HCT116 (cell line): ENCODE data around the gene ACTC1. TPM values are rescaled to one million over a fixed set of nuclear protein-coding genes. Genes with fewer than 3 reads are reported as not detected.

Experiments
- ATAC-seq: fragments of 200-7000 bp; cut with Tn5 transposase; 2 replicates; pipeline ENCODE4 v1.9.1; 2020; ENCODE audit warnings: mild to moderate bottlenecking, moderate library complexity
- Bru-seq: library from RNA; stranded (reverse); fragments of 400-500 nt; gene quantifications from one replicate; lab custom pipeline; 2021; lab: Mats Ljungman, UMichigan
- BruChase-seq, 2 experiments: library from RNA; stranded (reverse); fragments of 400-500 nt; gene quantifications; one replicate each; lab custom pipeline; 2021; lab: Mats Ljungman, UMichigan
- BruUV-seq: library from RNA; stranded (reverse); fragments of 400-500 nt; replicated peaks from 2 replicates; lab custom pipeline; 2021; lab: Mats Ljungman, UMichigan
- CTCF ChIA-PET: fragments of 300-600 bp; sonication (Branson Sonifier 250); formaldehyde crosslinking; loops from one replicate; lab custom pipeline; 2021; ENCODE audit warnings: antibody characterized with exemption; lab: Charles Lee
- POLR2A ChIA-PET: fragments of 300-600, 350-600 bp; sonication (Branson Sonifier 250); formaldehyde crosslinking; loops from one replicate; lab custom pipeline; 2021; ENCODE audit warnings: antibody characterized with exemption; lab: Charles Lee
- RAD21 ChIA-PET, 2 experiments: fragments of 300-600 bp; sonication (Branson Sonifier 250); formaldehyde crosslinking; loops; one replicate each; lab custom pipeline; 2023; ENCODE audit warnings: low total read pairs in 2 of 2; ENCODE audit not compliant: uncharacterized antibody in 2 of 2, unreplicated experiment in 2 of 2, low non-redundant PET in 1 of 2; lab: Charles Lee
- DNase-seq: peaks from one replicate; pipeline ENCODE4 v3.0.0-alpha.2; 2010; ENCODE audit warnings: low read depth, low spot score
- H2AFZ ChIP-seq: fragments of 200-600 bp; shearing (Covaris generic), sonication (generic); 2 replicates; pipeline ENCODE4 v1.6.1; 2017; ENCODE audit warnings: low read depth, mixed run types, mixed read lengths, antibody characterized with exemption, low read length; ENCODE audit not compliant: poor library complexity, severe bottlenecking
- H3K27ac ChIP-seq: 2 replicates; pipeline ENCODE4 v1.5.1; 2012; ENCODE audit warnings: low read depth, low read length
- H3K27me3 ChIP-seq: fragments of 200-600 bp; sonication (generic); 2 replicates; pipeline ENCODE4 v1.6.1; 2016; ENCODE audit warnings: mixed run types, low read length, mixed read lengths; ENCODE audit not compliant: insufficient read depth
- H3K36me3 ChIP-seq, 2 experiments: fragments of 200-500 bp in 1 of 2; fragments of 200-600 bp in 1 of 2; sonication (Bioruptor generic) in 1 of 2; sonication (generic) in 1 of 2; 2 replicates each; pipeline versions ENCODE4 v1.5.1 to v1.6.1; 2014 to 2016; ENCODE audit warnings: low read length in 2 of 2, inconsistent platforms in 1 of 2, mixed read lengths in 1 of 2, mixed run types in 1 of 2; ENCODE audit not compliant: insufficient read depth in 2 of 2, control insufficient read depth in 1 of 2
- H3K4me1 ChIP-seq, 2 experiments: fragments of 200-600 bp in 1 of 2; sonication (generic) in 1 of 2; 2 replicates each; pipeline versions ENCODE4 v1.5.1 to v1.6.1; 2012 to 2017; ENCODE audit warnings: low read length in 2 of 2, inconsistent platforms in 1 of 2, mild to moderate bottlenecking in 1 of 2, mixed read lengths in 1 of 2, mixed run types in 1 of 2, moderate library complexity in 1 of 2; ENCODE audit not compliant: insufficient read depth in 2 of 2, control insufficient read depth in 1 of 2
- H3K4me2 ChIP-seq: fragments of 200-600 bp; sonication (generic); 2 replicates; pipeline ENCODE4 v1.6.1; 2017; ENCODE audit warnings: mixed run types, low read length, mixed read lengths
- H3K4me3 ChIP-seq, 2 experiments: fragments of 200-600 bp in 1 of 2; sonication (generic) in 1 of 2; replicated peaks in 1 of 2; 2 replicates each; pipeline ENCODE4 v1.5.1; 2011 to 2016; ENCODE audit warnings: low read length in 2 of 2, control low read depth in 1 of 2, low read depth in 1 of 2, mild to moderate bottlenecking in 1 of 2, mixed read lengths in 1 of 2, mixed run types in 1 of 2
- H3K79me2 ChIP-seq: fragments of 200-600 bp; sonication (generic); 2 replicates; pipeline ENCODE4 v1.6.1; 2017; ENCODE audit warnings: mild to moderate bottlenecking, mixed run types, low read length, moderate library complexity, mixed read lengths; ENCODE audit not compliant: insufficient read depth
- H3K9ac ChIP-seq: fragments of 200-600 bp; sonication (generic); 2 replicates; pipeline ENCODE4 v1.6.1; 2016; ENCODE audit warnings: low read length, mixed read lengths
- H3K9me2 ChIP-seq: fragments of 200-600 bp; sonication (generic), shearing (Covaris generic); 2 replicates; pipeline ENCODE4 v1.6.1; 2017; ENCODE audit warnings: mixed run types, mild to moderate bottlenecking, moderate library complexity; ENCODE audit not compliant: insufficient read depth
- H3K9me3 ChIP-seq, 2 experiments: fragments of 200-500 bp in 1 of 2; fragments of 200-600 bp in 1 of 2; sonication (Bioruptor generic) in 1 of 2; sonication (generic) in 1 of 2; 2 replicates each; pipeline ENCODE4 v1.6.1; 2014 to 2017; ENCODE audit warnings: low read length in 2 of 2, mixed read lengths in 2 of 2, inconsistent platforms in 1 of 2, low read depth in 1 of 2, mild to moderate bottlenecking in 1 of 2, mixed run types in 1 of 2, moderate library complexity in 1 of 2; ENCODE audit not compliant: control insufficient read depth in 1 of 2, insufficient read depth in 1 of 2
- H4K20me1 ChIP-seq: fragments of 200-600 bp; sonication (generic), shearing (Covaris generic); 2 replicates; pipeline ENCODE4 v1.6.1; 2017; ENCODE audit warnings: mixed run types, mild to moderate bottlenecking, moderate library complexity; ENCODE audit not compliant: insufficient read depth
- CBX3 ChIP-seq: IDR thresholded peaks from 2 replicates; pipeline ENCODE4 v1.6.1; 2012; ENCODE audit warnings: low read depth
- CEBPB ChIP-seq: IDR thresholded peaks from 2 replicates; pipeline ENCODE4 v1.6.1; 2012; ENCODE audit warnings: low read depth
- EGR1 ChIP-seq: IDR thresholded peaks from 2 replicates; pipeline ENCODE4 v1.6.1; 2012; ENCODE audit warnings: low read depth
- ELF1 ChIP-seq: IDR thresholded peaks from 2 replicates; pipeline ENCODE4 v1.6.1; 2012; ENCODE audit warnings: low read depth, borderline replicate concordance
- EZH2phosphoT487 ChIP-seq: fragments of 200-600 bp; IDR thresholded peaks from 2 replicates; pipeline ENCODE4 v1.6.1; 2018; ENCODE audit warnings: antibody characterized with exemption, borderline replicate concordance
- POLR2AphosphoS5 ChIP-seq: IDR thresholded peaks from 2 replicates; pipeline ENCODE4 v1.6.1; 2011; ENCODE audit warnings: mild to moderate bottlenecking, low read depth, low read length, moderate library complexity
- TCF7L2 ChIP-seq: IDR thresholded peaks from 2 replicates; pipeline ENCODE4 v1.7.0; 2011; ENCODE audit warnings: borderline replicate concordance, inconsistent platforms; ENCODE audit not compliant: insufficient read depth, insufficient read length; ENCODE audit errors: extremely low read depth
- YY1 ChIP-seq: IDR thresholded peaks from 2 replicates; pipeline ENCODE4 v1.6.1; 2011; ENCODE audit warnings: low read length, low read depth, moderate library complexity, mild to moderate bottlenecking; ENCODE audit not compliant: insufficient replicate concordance; ENCODE audit errors: extremely low read depth
- intact Hi-C: fragments of 100-400 bp; cut with micrococcal nuclease; formaldehyde crosslinking; loops from 2 replicates; pipeline ENCODE4 v1.10.0; 2022
- long read RNA-seq: library from polyadenylated mRNA; unstranded; transcript quantifications from one replicate; pipeline ENCODE4 v2.0.0, GENCODE V29; 2021; ENCODE audit not compliant: unreplicated experiment
- polyA plus RNA-seq: library from polyadenylated mRNA; unstranded; fragments of >200 nt; gene quantifications from 2 replicates; pipeline ENCODE4 v1.2.1, GENCODE V29; 2012; ENCODE audit warnings: missing spikeins
- total RNA-seq: library from RNA; stranded (reverse); gene quantifications from one replicate; pipeline ENCODE4 v1.2.1, GENCODE V29; 2021; ENCODE audit not compliant: unreplicated experiment
- TF ChIP-seq, protein P1 (sequence below): IDR thresholded peaks from 2 replicates; pipeline ENCODE4 v1.6.1; 2012
- TF ChIP-seq, protein P2 (sequence below): IDR thresholded peaks from 2 replicates; pipeline ENCODE4 v1.6.1; 2011; ENCODE audit warnings: mild to moderate bottlenecking, low read length, moderate library complexity; ENCODE audit not compliant: insufficient replicate concordance; ENCODE audit errors: extremely low read depth

Gene ACTC1
- not detected for total RNA-seq
- polyA plus RNA-seq = not detected in 2 replicates
- not detected for Bru-seq, nascent RNA
- percentile 13 among the genes with signal in this experiment for BruChase-seq, experiment 1, labeled RNA remaining after a 6-hour chase
- BruChase-seq, experiment 2, labeled RNA remaining after a 2-hour chase = percentile 9 among the genes with signal in this experiment
- long read RNA-seq = 0 reads

DNA sequence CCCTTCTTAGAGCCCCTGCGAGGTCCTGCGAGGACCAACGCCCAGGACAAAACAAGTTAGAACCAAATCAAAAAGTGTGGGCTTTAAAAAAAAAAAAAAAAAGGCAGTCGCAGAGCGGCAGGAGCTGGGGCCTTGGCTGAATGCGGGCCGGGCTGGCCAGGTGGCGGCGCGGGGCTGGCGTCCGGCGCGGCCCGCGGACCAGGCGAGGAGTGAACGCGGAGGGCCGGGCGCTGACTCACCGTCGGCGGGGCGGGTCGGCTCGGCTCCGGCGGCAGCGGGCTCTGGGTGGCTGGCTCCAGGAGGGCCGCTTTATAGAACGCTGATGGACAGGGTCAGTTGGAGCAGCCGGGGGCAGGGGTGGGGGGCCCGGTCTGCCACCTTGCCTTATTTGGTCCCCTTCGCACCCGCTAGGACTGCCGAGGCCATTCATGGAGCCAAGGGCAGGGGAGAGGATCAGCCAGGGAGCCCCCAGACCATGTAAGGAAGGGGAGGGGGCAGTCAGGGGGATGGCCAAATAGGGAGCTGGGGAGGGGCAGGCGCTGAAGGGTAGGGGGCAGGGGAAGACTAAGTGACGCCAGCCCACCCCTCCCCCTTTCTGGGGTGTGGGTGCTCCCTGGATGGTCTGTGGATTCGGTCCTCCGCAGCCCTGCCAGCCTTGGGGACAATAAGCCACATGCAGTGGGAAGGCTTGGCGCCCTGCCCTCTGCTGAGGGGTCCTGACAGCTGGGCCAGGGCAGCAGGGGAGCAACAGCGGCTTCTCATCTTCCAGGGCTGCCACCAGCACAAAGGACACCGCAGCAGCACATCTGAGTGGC, at the start of gene ACTC1:
Gene ACTC1 (minus strand): TSS at position 283 of the 815 bp plus-strand sequence. CDS start 741 bp downstream, outside the sequence.
- no peak within 1 kb of the TSS for H3K4me2 ChIP-seq
- H3K27me3 ChIP-seq = peaks cover 51% of the 10 kb centered on the region; the same call in 1 of the 2 replicates
- H3K79me2 ChIP-seq = no peaks in the 10 kb centered on the region
- H3K36me3 ChIP-seq = no peaks in the 10 kb centered on the region
- TF ChIP-seq TCF7L2 = no peak
- TF ChIP-seq, protein P1, sequence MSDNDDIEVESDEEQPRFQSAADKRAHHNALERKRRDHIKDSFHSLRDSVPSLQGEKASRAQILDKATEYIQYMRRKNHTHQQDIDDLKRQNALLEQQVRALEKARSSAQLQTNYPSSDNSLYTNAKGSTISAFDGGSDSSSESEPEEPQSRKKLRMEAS = no peak
- no peak for TF ChIP-seq CBX3
- no peak for TF ChIP-seq CEBPB
- no peaks in the 10 kb centered on the region for H3K9me2 ChIP-seq
- H3K4me1 ChIP-seq = no peaks in the 10 kb centered on the region
- ChIA-PET POLR2A (no interaction called here), CTCF (no interaction called here), RAD21 (no interaction called here)
- no peak within 1 kb of the TSS for H3K9ac ChIP-seq
- no peaks in the 10 kb centered on the region for H3K9me3 ChIP-seq
- ATAC-seq (no peak), DNase-seq (no peak)
- no peak within 1 kb of the TSS for H3K27ac ChIP-seq
- intact Hi-C loops = no loop called here
- no peak within 1 kb of the TSS for H3K4me3 ChIP-seq
- no peak within 1 kb of the TSS for H2AFZ ChIP-seq
- BruUV-seq = no TSS peak
- no peaks in the 10 kb centered on the region for H4K20me1 ChIP-seq

DNA sequence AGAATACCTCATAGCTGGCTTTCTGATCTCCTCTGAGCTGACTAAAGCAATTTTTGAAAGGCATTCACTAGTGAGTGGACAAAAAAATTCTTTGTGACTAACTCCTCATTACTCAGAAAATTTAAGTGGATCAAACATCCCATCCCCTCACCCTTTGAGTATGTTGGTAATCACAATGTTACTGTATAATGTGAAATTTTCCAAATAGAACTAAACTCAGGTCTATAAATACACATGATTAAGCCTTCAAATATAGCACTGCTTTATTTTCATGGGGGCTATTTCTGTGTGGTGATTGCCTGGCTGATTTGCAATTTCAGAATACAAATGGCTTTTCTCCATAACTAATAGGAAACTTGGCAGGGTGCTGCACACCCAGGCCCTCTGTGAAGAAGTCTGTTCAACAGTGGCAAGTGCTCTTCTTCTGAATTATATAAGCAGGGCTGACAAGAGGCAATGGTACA, 45.9 kb upstream of the ACTC1 start:
- no peaks in the 10 kb centered on the region for H3K79me2 ChIP-seq
- no peak overlapping the region for H3K27ac ChIP-seq
- no peak overlapping the region for H3K4me2 ChIP-seq
- no TSS peak for BruUV-seq
- no peak overlapping the region for H3K9ac ChIP-seq
- ChIA-PET CTCF (interaction anchor here (1.1 kb wide), 1 partner anchor 220 kb away, joined by 3 read pairs; no protein-coding TSS in a partner anchor), POLR2A (no interaction called here), RAD21 (no interaction called here)
- no peaks in the 10 kb centered on the region for H3K27me3 ChIP-seq
- H3K4me3 ChIP-seq = no peak overlapping the region
- no peaks in the 10 kb centered on the region for H3K9me2 ChIP-seq
- intact Hi-C loops = no loop called here
- H2AFZ ChIP-seq = no peak overlapping the region
- H3K4me1 ChIP-seq = no peaks in the 10 kb centered on the region
- H4K20me1 ChIP-seq = no peaks in the 10 kb centered on the region
- no peak for DNase-seq
- TF ChIP-seq YY1 = no peak
- no peak for TF ChIP-seq POLR2AphosphoS5
- no peak for TF ChIP-seq EGR1
- TF ChIP-seq CBX3 = no peak
- TF ChIP-seq, protein P2, sequence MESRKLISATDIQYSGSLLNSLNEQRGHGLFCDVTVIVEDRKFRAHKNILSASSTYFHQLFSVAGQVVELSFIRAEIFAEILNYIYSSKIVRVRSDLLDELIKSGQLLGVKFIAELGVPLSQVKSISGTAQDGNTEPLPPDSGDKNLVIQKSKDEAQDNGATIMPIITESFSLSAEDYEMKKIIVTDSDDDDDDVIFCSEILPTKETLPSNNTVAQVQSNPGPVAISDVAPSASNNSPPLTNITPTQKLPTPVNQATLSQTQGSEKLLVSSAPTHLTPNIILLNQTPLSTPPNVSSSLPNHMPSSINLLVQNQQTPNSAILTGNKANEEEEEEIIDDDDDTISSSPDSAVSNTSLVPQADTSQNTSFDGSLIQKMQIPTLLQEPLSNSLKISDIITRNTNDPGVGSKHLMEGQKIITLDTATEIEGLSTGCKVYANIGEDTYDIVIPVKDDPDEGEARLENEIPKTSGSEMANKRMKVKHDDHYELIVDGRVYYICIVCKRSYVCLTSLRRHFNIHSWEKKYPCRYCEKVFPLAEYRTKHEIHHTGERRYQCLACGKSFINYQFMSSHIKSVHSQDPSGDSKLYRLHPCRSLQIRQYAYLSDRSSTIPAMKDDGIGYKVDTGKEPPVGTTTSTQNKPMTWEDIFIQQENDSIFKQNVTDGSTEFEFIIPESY = no peak
- TF ChIP-seq, protein P1 = no peak
- TF ChIP-seq EZH2phosphoT487 = no peak
- TF ChIP-seq ELF1 = no peak
- TF ChIP-seq CEBPB = no peak
- no peaks in the 10 kb centered on the region for H3K36me3 ChIP-seq
- ATAC-seq = no peak
- H3K9me3 ChIP-seq = no peaks in the 10 kb centered on the region
